Astrocyte (in vitro differentiated cells and primary cell): ENCODE measurements around the gene MOV10L1. TPM values are rescaled to one million over a fixed set of nuclear protein-coding genes. Genes with fewer than 3 reads are reported as not detected.

Experiments
- DNase-seq: peaks from one replicate; pipeline ENCODE4 v3.0.0-alpha.2; 2010; ENCODE audit warnings: low read depth
- FAIRE-seq: peaks from 2 replicates; lab custom pipeline; 2011; peaks lifted over from hg19 to GRCh38; lab: Jason Lieb, UNC
- H2AFZ ChIP-seq: 2 replicates; pipeline ENCODE4 v1.6.0; 2012; ENCODE audit warnings: low read depth, low read length, inconsistent platforms
- H3K27ac ChIP-seq: 2 replicates; pipeline ENCODE4 v1.5.1; 2011; ENCODE audit warnings: low read depth, low read length, inconsistent platforms
- H3K27me3 ChIP-seq: 2 replicates; pipeline ENCODE4 v1.6.0; 2011; ENCODE audit warnings: low read length, inconsistent platforms; ENCODE audit not compliant: insufficient read depth
- H3K36me3 ChIP-seq: 2 replicates; pipeline ENCODE4 v1.5.1; 2011; ENCODE audit warnings: low read length, inconsistent platforms; ENCODE audit not compliant: insufficient read depth
- H3K4me1 ChIP-seq: 2 replicates; pipeline ENCODE4 v1.5.1; 2011; ENCODE audit warnings: low read length, inconsistent platforms; ENCODE audit not compliant: insufficient read depth
- H3K4me2 ChIP-seq: 2 replicates; pipeline ENCODE4 v1.6.0; 2012; ENCODE audit warnings: low read length, inconsistent platforms
- H3K4me3 ChIP-seq: 2 replicates; pipeline ENCODE4 v1.5.1; 2011; ENCODE audit warnings: low read depth, mild to moderate bottlenecking, low read length, inconsistent platforms; ENCODE audit not compliant: insufficient read depth
- H3K79me2 ChIP-seq: 2 replicates; pipeline ENCODE4 v1.6.0; 2012; ENCODE audit warnings: mild to moderate bottlenecking, low read length, inconsistent platforms; ENCODE audit not compliant: insufficient read depth
- H3K9ac ChIP-seq: 2 replicates; pipeline ENCODE4 v1.6.0; 2012; ENCODE audit warnings: mild to moderate bottlenecking, low read length, inconsistent platforms
- H3K9me3 ChIP-seq: 2 replicates; pipeline ENCODE4 v1.5.1; 2012; ENCODE audit warnings: low read depth, mild to moderate bottlenecking, low read length, inconsistent platforms; ENCODE audit not compliant: insufficient read depth
- H4K20me1 ChIP-seq: 2 replicates; pipeline ENCODE4 v1.6.0; 2012; ENCODE audit warnings: low read length, inconsistent platforms; ENCODE audit not compliant: insufficient read depth
- H3K27ac Mint-ChIP-seq: one replicate; pipeline ENCODE4 v1.8.0; 2021; ENCODE audit warnings: mild to moderate bottlenecking, mixed read lengths; ENCODE audit not compliant: unreplicated experiment
- H3K27me3 Mint-ChIP-seq: one replicate; pipeline ENCODE4 v1.8.0; 2021; ENCODE audit warnings: low read depth, mixed read lengths; ENCODE audit not compliant: unreplicated experiment
- H3K36me3 Mint-ChIP-seq: one replicate; pipeline ENCODE4 v1.8.0; 2021; ENCODE audit warnings: low read depth, mixed read lengths; ENCODE audit not compliant: unreplicated experiment
- H3K4me1 Mint-ChIP-seq: one replicate; pipeline ENCODE4 v1.8.0; 2021; ENCODE audit warnings: low read depth, mixed read lengths; ENCODE audit not compliant: unreplicated experiment
- H3K4me3 Mint-ChIP-seq: one replicate; pipeline ENCODE4 v1.8.0; 2021; ENCODE audit warnings: mild to moderate bottlenecking, moderate library complexity, mixed read lengths; ENCODE audit not compliant: unreplicated experiment
- H3K9me3 Mint-ChIP-seq: one replicate; pipeline ENCODE4 v1.8.0; 2021; ENCODE audit warnings: mild to moderate bottlenecking, mixed read lengths; ENCODE audit not compliant: unreplicated experiment
- EZH2 ChIP-seq: IDR thresholded peaks from 2 replicates; pipeline ENCODE4 v1.6.1; 2012; ENCODE audit warnings: mild to moderate bottlenecking, low read length, inconsistent platforms; ENCODE audit not compliant: insufficient read depth
- total RNA-seq: library from RNA; stranded (reverse); gene quantifications from 2 replicates; pipeline ENCODE4 v1.2.1, GENCODE V29; 2021
- TF ChIP-seq, protein P1 (sequence below): IDR thresholded peaks from 2 replicates; pipeline ENCODE4 v1.5.1; 2011; ENCODE audit warnings: low read depth, mild to moderate bottlenecking, inconsistent platforms, low read length, moderate library complexity; ENCODE audit not compliant: insufficient read depth

MOV10L1 gene
- total RNA-seq, 1 donor from 2014 or later, result 0.61 TPM

DNA sequence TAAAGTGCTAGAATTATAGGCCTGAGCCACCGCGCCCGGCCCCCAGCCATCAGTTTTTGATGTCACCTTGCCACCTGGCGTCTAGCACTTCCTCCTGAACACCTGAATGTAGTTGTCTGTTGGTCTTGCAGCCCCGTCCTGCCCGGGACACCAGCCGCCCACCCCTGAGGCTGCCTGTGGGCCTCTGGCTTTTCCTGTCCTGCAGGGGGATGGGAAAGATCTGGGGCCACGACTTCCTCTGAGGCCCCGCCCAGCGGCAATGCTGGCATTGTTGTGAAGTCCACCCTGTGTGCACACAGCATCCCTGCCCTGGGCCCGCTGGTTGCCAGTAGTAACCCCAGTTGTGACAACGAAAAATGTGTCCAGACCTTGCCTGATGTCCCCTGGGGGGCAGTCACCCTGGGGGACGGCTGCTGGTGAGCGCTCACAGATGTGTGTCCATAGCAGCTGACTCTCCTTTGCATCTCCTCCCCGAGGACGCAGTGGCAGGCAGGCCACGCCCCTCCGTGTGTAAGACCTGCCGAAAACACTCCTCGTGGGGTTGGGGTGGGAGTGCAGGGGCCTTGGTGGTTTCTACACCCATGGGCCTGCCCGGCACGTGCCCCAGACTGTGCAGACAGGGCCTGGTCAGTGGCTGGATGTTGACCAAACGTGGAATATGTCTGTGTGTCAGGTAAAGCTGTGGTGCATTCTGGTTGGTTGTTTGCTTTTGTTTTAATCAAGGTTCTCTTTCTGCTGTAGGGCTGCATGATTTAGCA is 117.8 kb downstream of the MOV10L1 start:
- TF ChIP-seq EZH2, result no peak
- TF ChIP-seq, protein P1, sequence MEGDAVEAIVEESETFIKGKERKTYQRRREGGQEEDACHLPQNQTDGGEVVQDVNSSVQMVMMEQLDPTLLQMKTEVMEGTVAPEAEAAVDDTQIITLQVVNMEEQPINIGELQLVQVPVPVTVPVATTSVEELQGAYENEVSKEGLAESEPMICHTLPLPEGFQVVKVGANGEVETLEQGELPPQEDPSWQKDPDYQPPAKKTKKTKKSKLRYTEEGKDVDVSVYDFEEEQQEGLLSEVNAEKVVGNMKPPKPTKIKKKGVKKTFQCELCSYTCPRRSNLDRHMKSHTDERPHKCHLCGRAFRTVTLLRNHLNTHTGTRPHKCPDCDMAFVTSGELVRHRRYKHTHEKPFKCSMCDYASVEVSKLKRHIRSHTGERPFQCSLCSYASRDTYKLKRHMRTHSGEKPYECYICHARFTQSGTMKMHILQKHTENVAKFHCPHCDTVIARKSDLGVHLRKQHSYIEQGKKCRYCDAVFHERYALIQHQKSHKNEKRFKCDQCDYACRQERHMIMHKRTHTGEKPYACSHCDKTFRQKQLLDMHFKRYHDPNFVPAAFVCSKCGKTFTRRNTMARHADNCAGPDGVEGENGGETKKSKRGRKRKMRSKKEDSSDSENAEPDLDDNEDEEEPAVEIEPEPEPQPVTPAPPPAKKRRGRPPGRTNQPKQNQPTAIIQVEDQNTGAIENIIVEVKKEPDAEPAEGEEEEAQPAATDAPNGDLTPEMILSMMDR, result no peak
- no peak overlapping the region for H3K27ac ChIP-seq
- Mint-ChIP-seq H3K4me3 (no peak overlapping the region), H3K9me3 (no peaks in the 10 kb centered on the region), H3K27ac (peak overlapping the region; percentile 47), H3K27me3 (no peaks in the 10 kb centered on the region), H3K4me1 (no peaks in the 10 kb centered on the region), H3K36me3 (peaks cover 23% of the 10 kb centered on the region)
- H3K9ac ChIP-seq, result no peak overlapping the region
- H3K4me1 ChIP-seq, result no peaks in the 10 kb centered on the region
- FAIRE-seq (no peak), DNase-seq (no peak)
- H3K4me2 ChIP-seq, result no peak overlapping the region
- H4K20me1 ChIP-seq, result peaks cover 83% of the 10 kb centered on the region
- H3K9me3 ChIP-seq, result no peaks in the 10 kb centered on the region
- H3K4me3 ChIP-seq, result no peak overlapping the region
- no peaks in the 10 kb centered on the region for H3K27me3 ChIP-seq
- H3K79me2 ChIP-seq, result peaks cover 53% of the 10 kb centered on the region
- peaks cover 18% of the 10 kb centered on the region for H3K36me3 ChIP-seq
- H2AFZ ChIP-seq, result no peak overlapping the region

DNA sequence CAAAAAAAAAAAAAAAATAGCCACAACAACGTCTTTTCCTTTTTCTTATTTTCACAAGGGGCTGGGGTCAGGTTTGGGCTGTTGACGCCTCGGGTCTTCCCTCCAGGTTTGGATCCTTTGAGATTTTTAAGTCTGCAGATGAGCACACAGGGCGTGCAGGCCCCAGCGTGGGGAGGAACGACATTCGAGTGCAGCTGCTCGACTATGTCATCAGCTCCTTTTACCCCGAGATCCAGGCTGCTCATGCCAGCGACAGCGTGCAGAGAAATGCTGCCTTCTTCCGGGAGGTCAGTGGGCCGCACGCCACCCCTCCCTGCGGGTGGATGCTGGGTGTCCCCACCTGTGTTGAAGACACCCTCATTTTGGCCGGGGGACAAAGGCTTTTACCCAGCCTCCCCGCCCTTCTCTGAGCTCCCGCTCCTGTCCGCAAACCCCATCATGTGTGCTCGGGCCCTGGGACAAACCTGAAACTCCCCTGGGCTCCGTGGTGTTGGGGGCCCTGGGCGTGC is 118.7 kb downstream of the MOV10L1 start:
- no peak for FAIRE-seq
- H3K4me1 Mint-ChIP-seq, result no peaks in the 10 kb centered on the region
- Histone ChIP-seq H3K4me3 (no peak overlapping the region), H3K27ac (no peak overlapping the region), H3K36me3 (peaks cover 21% of the 10 kb centered on the region), H3K79me2 (peaks cover 53% of the 10 kb centered on the region), H3K27me3 (no peaks in the 10 kb centered on the region), H3K4me2 (no peak overlapping the region), H3K9ac (no peak overlapping the region), H2AFZ (no peak overlapping the region), H4K20me1 (peaks cover 84% of the 10 kb centered on the region), H3K9me3 (no peaks in the 10 kb centered on the region), H3K4me1 (no peaks in the 10 kb centered on the region)
- H3K4me3 Mint-ChIP-seq, result no peak overlapping the region
- no peaks in the 10 kb centered on the region for H3K9me3 Mint-ChIP-seq
- peaks cover 21% of the 10 kb centered on the region for H3K36me3 Mint-ChIP-seq
- H3K27ac Mint-ChIP-seq, result no peak overlapping the region
- H3K27me3 Mint-ChIP-seq, result no peaks in the 10 kb centered on the region
- no peak for DNase-seq
- no peak for TF ChIP-seq EZH2
- TF ChIP-seq, protein P1, result no peak
